Measurements from ENCODE around the gene BORCS8. TPM values are rescaled to one million over a fixed set of nuclear protein-coding genes. Genes with fewer than 3 reads are reported as not detected.
A peak's percentile ranks its signal among the peaks of the same experiment; 100 is the strongest.

The BORCS8 gene
- total RNA-seq, 1 donor from 2014 or later = 33.5 TPM

DNA sequence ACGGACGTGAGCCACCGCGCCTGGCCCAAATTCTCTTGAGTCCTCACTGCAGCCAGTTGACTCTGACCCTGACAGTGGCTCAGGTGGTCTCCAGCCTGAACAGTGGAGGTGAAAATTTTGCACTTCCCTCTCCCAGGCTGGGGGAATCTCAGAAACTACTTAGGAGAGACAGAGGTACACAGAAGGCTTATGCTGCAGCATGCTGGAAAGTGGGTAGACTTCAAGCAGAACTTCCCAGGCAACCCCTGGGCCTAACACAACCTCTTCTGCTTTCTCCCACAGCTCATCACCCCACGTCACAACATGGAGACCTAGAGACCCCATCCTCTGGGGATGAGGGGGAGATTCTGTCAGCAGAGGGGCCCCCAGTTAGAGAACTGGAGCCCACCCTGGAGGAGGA is 34.3 kb upstream of the BORCS8 start:
- Histone ChIP-seq H2AFZ (ENCODE audit: low read depth, low read length) (no peak overlapping the region), H3K9ac (ENCODE audit: low read length) (no peak overlapping the region), H3K79me2 (ENCODE audit: insufficient read depth, low read length) (no peaks in the 10 kb centered on the region), H3K4me3 (ENCODE audit: insufficient read depth, low read depth, low read length) (no peak overlapping the region), H3K4me2 (ENCODE audit: low read length) (no peak overlapping the region), H3K9me3 (ENCODE audit: insufficient read depth, low read depth, low read length) (no peaks in the 10 kb centered on the region), H4K20me1 (ENCODE audit: insufficient read depth, low read length) (no peaks in the 10 kb centered on the region), H3K36me3 (ENCODE audit: insufficient read depth, low read length) (no peaks in the 10 kb centered on the region), H3K27me3 (ENCODE audit: insufficient read depth, low read length) (peaks cover 6% of the 10 kb centered on the region), H3K4me1 (ENCODE audit: insufficient read depth, low read length) (no peaks in the 10 kb centered on the region), H3K27ac (ENCODE audit: low read depth, low read length) (no peak overlapping the region)
- H3K9me3 Mint-ChIP-seq (ENCODE audit: unreplicated experiment) = peaks cover 5% of the 10 kb centered on the region
- H3K36me3 Mint-ChIP-seq (ENCODE audit: low read depth, unreplicated experiment) = no peaks in the 10 kb centered on the region
- no peak overlapping the region for H3K27ac Mint-ChIP-seq (ENCODE audit: unreplicated experiment)
- DNase-seq (ENCODE audit: low read depth) (no peak), FAIRE-seq (no peak)
- H3K4me3 Mint-ChIP-seq (ENCODE audit: unreplicated experiment) = no peak overlapping the region
- TF ChIP-seq EZH2 (IDR thresholded peaks at IDR 0.05; ENCODE audit: insufficient read depth, low read length) = no peak
- TF ChIP-seq, protein P1, sequence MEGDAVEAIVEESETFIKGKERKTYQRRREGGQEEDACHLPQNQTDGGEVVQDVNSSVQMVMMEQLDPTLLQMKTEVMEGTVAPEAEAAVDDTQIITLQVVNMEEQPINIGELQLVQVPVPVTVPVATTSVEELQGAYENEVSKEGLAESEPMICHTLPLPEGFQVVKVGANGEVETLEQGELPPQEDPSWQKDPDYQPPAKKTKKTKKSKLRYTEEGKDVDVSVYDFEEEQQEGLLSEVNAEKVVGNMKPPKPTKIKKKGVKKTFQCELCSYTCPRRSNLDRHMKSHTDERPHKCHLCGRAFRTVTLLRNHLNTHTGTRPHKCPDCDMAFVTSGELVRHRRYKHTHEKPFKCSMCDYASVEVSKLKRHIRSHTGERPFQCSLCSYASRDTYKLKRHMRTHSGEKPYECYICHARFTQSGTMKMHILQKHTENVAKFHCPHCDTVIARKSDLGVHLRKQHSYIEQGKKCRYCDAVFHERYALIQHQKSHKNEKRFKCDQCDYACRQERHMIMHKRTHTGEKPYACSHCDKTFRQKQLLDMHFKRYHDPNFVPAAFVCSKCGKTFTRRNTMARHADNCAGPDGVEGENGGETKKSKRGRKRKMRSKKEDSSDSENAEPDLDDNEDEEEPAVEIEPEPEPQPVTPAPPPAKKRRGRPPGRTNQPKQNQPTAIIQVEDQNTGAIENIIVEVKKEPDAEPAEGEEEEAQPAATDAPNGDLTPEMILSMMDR (IDR thresholded peaks at IDR 0.05; ENCODE audit: insufficient read depth, low read depth, low read length) = no peak
- no peaks in the 10 kb centered on the region for H3K4me1 Mint-ChIP-seq (ENCODE audit: low read depth, unreplicated experiment)
- H3K27me3 Mint-ChIP-seq (ENCODE audit: low read depth, unreplicated experiment) = peaks cover 57% of the 10 kb centered on the region

DNA sequence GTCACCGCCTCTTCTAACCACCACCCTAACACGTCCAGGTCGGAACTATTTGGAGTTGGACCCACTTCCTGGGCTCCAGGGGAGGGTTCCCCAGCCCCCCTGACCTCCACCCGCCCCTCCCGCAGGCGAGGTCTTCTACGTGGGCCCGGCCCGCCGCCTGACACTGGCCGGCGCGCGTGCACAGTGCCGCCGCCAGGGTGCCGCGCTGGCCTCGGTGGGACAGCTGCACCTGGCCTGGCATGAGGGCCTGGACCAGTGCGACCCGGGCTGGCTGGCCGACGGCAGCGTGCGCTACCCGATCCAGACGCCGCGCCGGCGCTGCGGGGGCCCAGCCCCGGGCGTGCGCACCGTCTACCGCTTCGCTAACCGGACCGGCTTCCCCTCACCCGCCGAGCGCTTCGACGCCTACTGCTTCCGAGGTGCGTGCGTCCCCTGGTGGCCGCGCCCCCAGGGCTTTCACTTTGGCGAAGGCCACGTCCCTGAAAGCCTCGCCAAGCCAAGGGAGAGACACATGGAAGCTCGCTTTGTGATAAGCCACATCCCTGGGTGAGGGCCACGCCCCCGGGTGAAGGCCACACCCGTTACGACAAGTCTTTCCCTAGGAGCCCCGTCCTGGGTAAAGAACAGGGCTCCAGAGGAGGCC is 33.0 kb upstream of the BORCS8 start:
- Mint-ChIP-seq H3K9me3 (ENCODE audit: unreplicated experiment) (peaks cover 5% of the 10 kb centered on the region), H3K27ac (ENCODE audit: unreplicated experiment) (no peak overlapping the region), H3K4me3 (ENCODE audit: unreplicated experiment) (peak overlapping the region; percentile 62), H3K27me3 (ENCODE audit: low read depth, unreplicated experiment) (peaks cover 52% of the 10 kb centered on the region), H3K4me1 (ENCODE audit: low read depth, unreplicated experiment) (no peaks in the 10 kb centered on the region), H3K36me3 (ENCODE audit: low read depth, unreplicated experiment) (no peaks in the 10 kb centered on the region)
- Histone ChIP-seq H3K27ac (ENCODE audit: low read depth, low read length) (no peak overlapping the region), H3K9ac (ENCODE audit: low read length) (no peak overlapping the region), H3K27me3 (ENCODE audit: insufficient read depth, low read length) (peaks cover 6% of the 10 kb centered on the region), H3K79me2 (ENCODE audit: insufficient read depth, low read length) (no peaks in the 10 kb centered on the region), H3K4me2 (ENCODE audit: low read length) (peak overlapping the region; percentile 50), H4K20me1 (ENCODE audit: insufficient read depth, low read length) (no peaks in the 10 kb centered on the region), H2AFZ (ENCODE audit: low read depth, low read length) (peak overlapping the region; percentile 26), H3K4me3 (ENCODE audit: insufficient read depth, low read depth, low read length) (no peak overlapping the region), H3K4me1 (ENCODE audit: insufficient read depth, low read length) (no peaks in the 10 kb centered on the region), H3K9me3 (ENCODE audit: insufficient read depth, low read depth, low read length) (no peaks in the 10 kb centered on the region), H3K36me3 (ENCODE audit: insufficient read depth, low read length) (no peaks in the 10 kb centered on the region)
- DNase-seq (ENCODE audit: low read depth) (no peak), FAIRE-seq (no peak)
- TF ChIP-seq EZH2 (IDR thresholded peaks at IDR 0.05; ENCODE audit: insufficient read depth, low read length) = peak; percentile 73
- TF ChIP-seq, protein P1 (IDR thresholded peaks at IDR 0.05; ENCODE audit: insufficient read depth, low read depth, low read length) = no peak

DNA sequence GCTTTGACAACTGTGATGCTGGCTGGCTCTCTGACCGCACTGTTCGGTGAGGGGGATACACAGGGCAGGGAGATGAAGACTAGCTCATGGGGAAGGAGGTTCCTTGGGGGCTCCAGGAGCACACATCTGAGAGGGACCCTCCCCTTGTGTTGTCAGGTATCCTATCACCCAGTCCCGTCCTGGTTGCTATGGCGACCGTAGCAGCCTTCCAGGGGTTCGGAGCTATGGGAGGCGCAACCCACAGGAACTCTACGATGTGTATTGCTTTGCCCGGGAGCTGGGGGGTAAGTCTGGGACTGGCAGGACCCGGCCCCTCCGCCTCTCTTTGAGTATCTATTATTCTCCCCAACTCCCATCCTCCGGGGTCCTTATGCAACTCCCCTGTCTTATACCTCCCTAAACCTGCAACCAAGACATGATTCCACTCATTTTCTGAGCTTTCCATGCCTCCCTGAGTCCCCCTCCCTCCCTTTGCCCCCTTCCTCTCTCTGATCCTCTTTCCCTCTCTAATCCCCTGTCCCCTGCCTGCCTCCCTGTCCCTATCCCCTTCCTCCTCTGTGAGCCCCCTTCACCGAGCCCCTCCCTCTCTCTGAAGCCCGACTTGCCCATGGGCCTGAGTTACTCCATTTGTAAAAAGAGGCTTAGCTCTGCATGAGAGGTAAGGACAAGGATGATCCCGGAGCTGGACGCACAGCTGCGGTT is 32.3 kb upstream of the BORCS8 start:
- TF ChIP-seq, protein P1 (IDR thresholded peaks at IDR 0.05; ENCODE audit: insufficient read depth, low read depth, low read length) = no peak
- TF ChIP-seq EZH2 (IDR thresholded peaks at IDR 0.05; ENCODE audit: insufficient read depth, low read length) = no peak
- no peaks in the 10 kb centered on the region for H3K4me1 Mint-ChIP-seq (ENCODE audit: low read depth, unreplicated experiment)
- H2AFZ ChIP-seq (ENCODE audit: low read depth, low read length) = no peak overlapping the region
- H3K79me2 ChIP-seq (ENCODE audit: insufficient read depth, low read length) = no peaks in the 10 kb centered on the region
- no peaks in the 10 kb centered on the region for H3K36me3 ChIP-seq (ENCODE audit: insufficient read depth, low read length)
- H3K27ac ChIP-seq (ENCODE audit: low read depth, low read length) = no peak overlapping the region
- no peaks in the 10 kb centered on the region for H3K36me3 Mint-ChIP-seq (ENCODE audit: low read depth, unreplicated experiment)
- no peak overlapping the region for H3K4me3 ChIP-seq (ENCODE audit: insufficient read depth, low read depth, low read length)
- DNase-seq (ENCODE audit: low read depth) (no peak), FAIRE-seq (no peak)
- peak overlapping the region; percentile 50 for H3K4me2 ChIP-seq (ENCODE audit: low read length)
- H3K9me3 ChIP-seq (ENCODE audit: insufficient read depth, low read depth, low read length) = no peaks in the 10 kb centered on the region
- H3K27me3 ChIP-seq (ENCODE audit: insufficient read depth, low read length) = peaks cover 6% of the 10 kb centered on the region
- no peaks in the 10 kb centered on the region for H4K20me1 ChIP-seq (ENCODE audit: insufficient read depth, low read length)
- H3K9ac ChIP-seq (ENCODE audit: low read length) = no peak overlapping the region
- no peaks in the 10 kb centered on the region for H3K4me1 ChIP-seq (ENCODE audit: insufficient read depth, low read length)
- no peak overlapping the region for H3K4me3 Mint-ChIP-seq (ENCODE audit: unreplicated experiment)
- H3K27ac Mint-ChIP-seq (ENCODE audit: unreplicated experiment) = no peak overlapping the region
- peaks cover 52% of the 10 kb centered on the region for H3K27me3 Mint-ChIP-seq (ENCODE audit: low read depth, unreplicated experiment)
- peaks cover 5% of the 10 kb centered on the region for H3K9me3 Mint-ChIP-seq (ENCODE audit: unreplicated experiment)

Data from astrocyte (in vitro differentiated cells and primary cell).